GM12801 (cell line): ENCODE results near the gene GP1BB.

Source experiments
- TF ChIP-seq, protein P1 (sequence below): IDR thresholded peaks from one replicate; pipeline ENCODE4 v1.5.1; 2011; ENCODE audit warnings: control low read depth; ENCODE audit not compliant: insufficient read length; ENCODE audit errors: extremely low read depth

The GP1BB gene

DNA sequence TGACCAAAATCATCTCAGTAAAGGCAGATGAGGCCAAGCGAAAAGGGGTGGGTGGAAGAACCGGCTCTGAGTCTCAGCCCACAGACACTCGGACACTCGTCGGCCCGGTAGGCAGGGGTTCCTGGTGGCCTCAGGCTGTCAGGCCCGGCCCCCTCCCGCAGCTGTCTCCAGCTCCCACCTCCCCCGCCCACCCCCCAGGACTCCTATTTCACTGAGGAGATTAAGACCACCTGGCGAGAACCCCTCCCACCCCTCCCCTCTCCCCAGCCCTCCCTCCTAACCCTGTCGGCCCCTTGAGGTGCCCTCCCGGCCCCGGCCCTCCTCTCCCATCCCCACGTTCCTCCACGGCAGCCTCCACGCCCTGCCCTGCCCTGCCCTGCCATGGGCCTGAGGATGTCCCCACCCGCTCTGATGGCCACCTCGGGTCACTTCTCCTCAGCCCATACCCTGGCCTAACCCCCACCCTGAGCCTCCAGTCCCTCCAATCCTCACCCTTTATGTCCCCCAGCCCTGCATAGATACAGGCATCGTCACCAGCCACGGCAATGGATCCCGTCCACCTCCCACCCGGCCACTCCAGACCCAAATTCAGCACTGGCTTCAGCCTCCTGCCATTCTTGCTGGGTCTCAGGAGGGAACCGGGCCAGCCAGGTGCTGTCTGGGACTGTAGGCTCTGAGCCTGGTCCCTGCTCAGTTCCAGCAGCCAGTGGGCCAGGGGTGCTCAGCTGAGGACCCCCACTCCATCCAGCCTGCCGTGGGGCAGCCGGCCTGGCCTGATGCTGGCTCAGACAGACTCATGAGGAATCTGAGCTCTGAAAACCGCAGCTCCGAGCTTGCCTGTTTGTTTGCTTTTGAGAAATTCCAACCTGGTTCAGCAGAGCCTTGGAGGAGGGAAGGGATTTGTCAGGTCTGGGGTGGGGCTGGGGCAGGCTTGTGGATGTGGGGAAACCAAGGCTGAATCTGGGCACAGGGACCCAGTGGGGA lies 27.5 kb downstream of the GP1BB start:
- TF ChIP-seq, protein P1, sequence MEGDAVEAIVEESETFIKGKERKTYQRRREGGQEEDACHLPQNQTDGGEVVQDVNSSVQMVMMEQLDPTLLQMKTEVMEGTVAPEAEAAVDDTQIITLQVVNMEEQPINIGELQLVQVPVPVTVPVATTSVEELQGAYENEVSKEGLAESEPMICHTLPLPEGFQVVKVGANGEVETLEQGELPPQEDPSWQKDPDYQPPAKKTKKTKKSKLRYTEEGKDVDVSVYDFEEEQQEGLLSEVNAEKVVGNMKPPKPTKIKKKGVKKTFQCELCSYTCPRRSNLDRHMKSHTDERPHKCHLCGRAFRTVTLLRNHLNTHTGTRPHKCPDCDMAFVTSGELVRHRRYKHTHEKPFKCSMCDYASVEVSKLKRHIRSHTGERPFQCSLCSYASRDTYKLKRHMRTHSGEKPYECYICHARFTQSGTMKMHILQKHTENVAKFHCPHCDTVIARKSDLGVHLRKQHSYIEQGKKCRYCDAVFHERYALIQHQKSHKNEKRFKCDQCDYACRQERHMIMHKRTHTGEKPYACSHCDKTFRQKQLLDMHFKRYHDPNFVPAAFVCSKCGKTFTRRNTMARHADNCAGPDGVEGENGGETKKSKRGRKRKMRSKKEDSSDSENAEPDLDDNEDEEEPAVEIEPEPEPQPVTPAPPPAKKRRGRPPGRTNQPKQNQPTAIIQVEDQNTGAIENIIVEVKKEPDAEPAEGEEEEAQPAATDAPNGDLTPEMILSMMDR = no peak

DNA sequence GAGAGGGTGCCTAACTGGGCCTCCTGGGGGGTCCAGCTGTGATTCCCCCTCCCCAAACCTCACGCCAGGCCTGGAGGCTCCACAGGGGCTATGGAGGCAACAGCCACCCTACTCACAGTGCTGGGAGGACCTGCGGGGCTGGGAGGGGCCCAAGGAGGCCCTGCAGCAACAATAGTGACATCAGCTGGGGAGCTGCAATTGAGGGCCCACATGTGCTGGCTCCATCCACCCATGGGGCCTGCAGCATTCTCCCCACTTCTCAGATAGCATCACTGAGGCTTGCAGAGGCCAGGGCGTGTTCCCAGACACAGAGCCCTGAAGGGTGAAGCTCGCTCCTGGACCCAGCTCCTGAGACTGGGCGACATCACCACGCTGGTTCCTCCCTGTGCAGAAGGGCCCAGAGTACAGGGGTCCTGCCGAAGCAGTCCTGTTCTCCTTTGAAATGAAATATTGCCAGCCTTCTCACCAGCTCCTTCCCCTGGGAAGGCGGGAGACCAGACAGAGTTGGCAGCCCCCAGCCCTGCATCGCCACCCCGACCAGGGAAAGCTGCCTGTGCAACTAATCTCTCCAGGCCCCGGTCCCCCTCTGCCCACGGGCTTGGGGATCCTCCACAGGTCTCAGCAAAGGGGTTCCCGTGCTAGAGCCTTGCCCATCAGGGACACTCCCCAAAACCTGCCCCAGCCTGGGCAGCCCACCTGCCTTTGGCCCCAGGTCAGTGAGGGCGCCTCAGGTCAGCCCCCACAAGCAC lies 28.3 kb downstream of the GP1BB start:
- TF ChIP-seq, protein P1 = no peak

DNA sequence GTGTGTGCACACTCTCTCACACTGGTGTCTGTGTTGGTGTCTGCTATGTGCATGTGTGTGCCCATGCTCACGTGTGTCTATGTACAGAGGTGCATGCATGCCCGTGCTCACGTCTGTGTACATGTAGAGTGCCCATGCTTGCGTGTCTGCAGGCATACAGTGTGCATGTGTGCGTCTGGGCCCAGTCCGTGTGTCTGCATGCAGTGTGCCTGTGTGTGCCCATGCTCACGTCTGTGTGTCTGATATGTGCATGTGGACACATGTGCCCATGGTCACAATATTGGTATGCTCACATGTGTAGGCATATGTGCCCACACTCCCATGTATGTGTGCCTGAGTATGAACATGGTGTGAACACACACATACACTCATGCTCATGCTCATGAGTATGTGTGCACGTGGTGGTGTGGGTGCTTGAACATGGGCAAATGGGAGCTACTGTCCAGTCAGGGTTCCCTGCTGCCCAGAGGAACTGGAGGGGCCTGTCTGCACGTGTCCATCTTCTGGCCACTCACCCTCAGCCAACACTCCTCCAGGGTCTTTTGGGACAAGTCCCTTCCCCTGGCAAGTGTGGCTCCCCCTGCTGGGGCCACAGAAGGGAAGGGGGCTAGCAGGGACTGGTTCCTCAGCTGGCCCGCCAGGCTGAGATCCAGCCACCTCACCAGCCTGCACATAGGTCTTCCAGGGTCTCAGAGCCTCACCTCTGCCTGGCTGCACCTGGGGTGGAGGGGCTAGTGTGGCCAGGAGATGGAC lies 29.9 kb downstream of the GP1BB start:
- TF ChIP-seq, protein P1 = no peak

DNA sequence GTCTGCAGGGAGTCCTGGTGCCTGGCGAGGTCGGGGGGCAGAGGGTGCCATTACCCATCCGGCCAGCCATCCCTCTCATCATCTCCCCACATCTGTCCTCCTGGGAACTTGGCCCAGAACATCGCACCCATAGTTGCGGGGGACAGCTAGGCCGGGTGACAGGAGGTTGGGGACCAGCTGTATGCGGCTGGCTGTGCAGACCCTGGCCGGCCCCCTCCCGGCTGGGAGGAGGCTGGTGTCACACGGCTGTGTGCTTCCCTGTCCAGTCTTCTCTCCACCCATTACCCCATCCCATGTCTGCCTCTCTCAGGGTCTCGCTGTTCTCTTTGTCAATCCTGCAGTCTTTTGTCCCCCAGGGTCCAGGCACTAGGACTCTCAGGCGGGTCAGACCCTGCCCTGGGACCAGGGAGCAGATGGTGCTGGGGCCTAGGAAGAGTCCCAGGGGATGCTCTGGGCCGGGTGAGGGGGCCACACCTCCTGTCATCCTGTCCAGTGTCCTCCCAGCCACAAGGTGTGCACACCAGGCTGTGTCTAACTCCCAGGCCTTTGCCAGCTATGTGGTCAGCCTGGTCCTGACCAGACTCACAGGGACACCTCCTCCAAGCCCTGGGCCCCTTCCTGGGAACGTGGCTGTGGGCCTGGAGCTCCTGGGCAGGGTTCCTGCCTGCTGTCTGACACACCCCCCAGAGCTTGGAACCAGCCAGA lies 30.8 kb downstream of the GP1BB start:
- TF ChIP-seq, protein P1 = no peak

DNA sequence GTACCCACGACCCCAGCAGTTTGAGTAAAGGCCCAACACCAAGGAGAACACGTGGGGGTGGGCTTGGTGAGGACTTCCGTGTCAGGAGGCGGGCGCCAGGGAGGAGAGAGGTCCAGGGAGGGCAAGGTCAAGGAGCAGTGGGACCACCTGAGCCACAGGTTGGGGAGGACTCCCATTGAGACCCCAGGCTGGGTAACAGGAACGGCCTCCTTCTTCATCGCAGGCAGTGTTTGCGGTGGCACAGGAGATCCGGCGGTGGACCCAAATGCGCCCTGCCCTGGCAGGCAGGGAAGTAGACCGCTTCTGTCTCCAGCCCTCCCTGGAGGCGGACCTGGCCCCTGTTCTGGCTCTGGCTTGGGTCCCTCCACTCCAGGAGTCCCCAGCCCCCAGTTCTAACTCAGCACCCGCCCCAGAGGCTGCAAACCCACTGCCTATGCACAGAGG lies 31.4 kb downstream of the GP1BB start:
- TF ChIP-seq, protein P1 = no peak

- TF ChIP-seq, protein P1 = no peak
Measured at GRCh38 chr22:19755145-19755710, 31.9 kb downstream of the GP1BB start.
